K562 (cell line): Measurements from ENCODE around the gene KIF3B. TPM values are rescaled to one million over a fixed set of nuclear protein-coding genes. Genes with fewer than 3 reads are reported as not detected.

Experiments
- DNMT1 ChIP-seq: fragments of 450-650 bp; IDR thresholded peaks from 2 replicates; pipeline ENCODE4 v1.6.1; 2016; ENCODE audit warnings: antibody characterized with exemption, mild to moderate bottlenecking
- FOXA3 ChIP-seq, 2 experiments: fragments of 450-650 bp in 1 of 2; sonication (generic) in 1 of 2; formaldehyde crosslinking; IDR thresholded peaks in 1 of 2; conservative IDR thresholded peaks in 1 of 2; 2 replicates each; pipeline versions ENCODE4 v1.4.0 to v1.8.0; 2020 to 2022; ENCODE audit warnings: mild to moderate bottlenecking in 2 of 2, missing genetic modification reagents in 1 of 2
- FOXJ2 ChIP-seq: fragments of 200-800 bp; sonication (Bioruptor generic); IDR thresholded peaks from 2 replicates; pipeline ENCODE4 v1.6.1; 2016; ENCODE audit warnings: missing genetic modification characterization, missing compliant biosample characterization
- GTF2E2 ChIP-seq: fragments of 200-800 bp; sonication (Bioruptor generic); IDR thresholded peaks from 2 replicates; pipeline ENCODE4 v1.6.1; 2016; ENCODE audit warnings: missing genetic modification characterization, missing compliant biosample characterization
- GTF3C2 ChIP-seq: IDR thresholded peaks from 3 replicates; pipeline ENCODE4 v1.6.1; 2011; ENCODE audit warnings: borderline replicate concordance, mild to moderate bottlenecking, moderate library complexity; ENCODE audit not compliant: insufficient read length; ENCODE audit errors: extremely low read depth
- HDAC1 ChIP-seq, 2 experiments: fragments of 450-650 bp; IDR thresholded peaks; 2 replicates each; pipeline ENCODE4 v1.6.1; 2016 to 2017; ENCODE audit warnings: inconsistent platforms in 1 of 2, mild to moderate bottlenecking in 1 of 2, moderate library complexity in 1 of 2
- HDAC2 ChIP-seq: fragments of 450-650 bp; IDR thresholded peaks from 2 replicates; pipeline ENCODE4 v1.6.1; 2016; ENCODE audit warnings: mild to moderate bottlenecking
- HNRNPL ChIP-seq: fragments of 200-400 bp; formaldehyde crosslinking; IDR thresholded peaks from 2 replicates; pipeline ENCODE4 v1.6.1; 2017; ENCODE audit warnings: low read depth, mild to moderate bottlenecking, low read length
- KHSRP ChIP-seq: fragments of 450-650 bp; IDR thresholded peaks from 2 replicates; pipeline ENCODE4 v1.6.1; 2017
- NFATC3 ChIP-seq: fragments of 450-650 bp; IDR thresholded peaks from 2 replicates; pipeline ENCODE4 v1.6.1; 2017; ENCODE audit warnings: mild to moderate bottlenecking
- REST ChIP-seq, 2 experiments: fragments of 450-650 bp; formaldehyde crosslinking in 1 of 2; IDR thresholded peaks; 2 replicates each; pipeline versions ENCODE4 v1.4.0 to v1.6.1; 2014 to 2020; ENCODE audit warnings: mild to moderate bottlenecking in 2 of 2, borderline replicate concordance in 1 of 2, low read depth in 1 of 2
- SREBF2 ChIP-seq: sonication (generic); formaldehyde crosslinking; IDR thresholded peaks from 2 replicates; pipeline ENCODE4 v1.4.0; 2020; ENCODE audit warnings: mild to moderate bottlenecking, missing genetic modification reagents
- TAF1 ChIP-seq: IDR thresholded peaks from 2 replicates; pipeline ENCODE4 v1.6.1; 2011; ENCODE audit warnings: mild to moderate bottlenecking, low read length, moderate library complexity; ENCODE audit not compliant: insufficient read depth, control insufficient read depth, severe bottlenecking; ENCODE audit errors: extremely low read depth
- TEAD4 ChIP-seq, 2 experiments: sonication (generic) in 1 of 2; formaldehyde crosslinking in 1 of 2; IDR thresholded peaks; 2 replicates each; pipeline versions ENCODE4 v1.6.1 to v1.8.0; 2012 to 2022; ENCODE audit warnings: borderline replicate concordance in 1 of 2, inconsistent platforms in 1 of 2, low read length in 1 of 2, mild to moderate bottlenecking in 1 of 2, missing genetic modification reagents in 1 of 2
- ZEB2 ChIP-seq: fragments of 450-650 bp; IDR thresholded peaks from 2 replicates; pipeline ENCODE4 v1.6.1; 2016
- ZNF589 ChIP-seq: fragments of 200-800 bp; sonication (Bioruptor generic); IDR thresholded peaks from 2 replicates; pipeline ENCODE4 v1.6.1; 2016; ENCODE audit warnings: low read depth, missing genetic modification characterization, missing compliant biosample characterization
- polyA plus RNA-seq, 8 experiments: library from polyadenylated mRNA; depleted of rRNA in 4 of 8; stranded (reverse) in 5 of 8; unstranded in 3 of 8; fragments of >200 nt; fragmentation: Nextera tagmentation in 2 of 8; fragmentation: Illumina TruSeq in 1 of 8; extraction: Ambion mirVana in 2 of 8; extraction: Trizol in 1 of 8; gene quantifications; 2 replicates each; pipeline versions ENCODE4 v1.2.1 to v1.2.3, GENCODE V29; 2011 to 2014; ENCODE audit warnings: inconsistent platforms in 1 of 8, missing spikeins in 1 of 8
- total RNA-seq, 7 experiments: library from RNA; depleted of rRNA in 6 of 7; stranded (reverse); fragments of >200 nt in 6 of 7; fragmentation: Illumina TruSeq in 2 of 7; extraction: Trizol in 2 of 7; gene quantifications; 2 replicates each; pipeline versions ENCODE4 v1.2.1 to v1.2.3, GENCODE V29; 2011 to 2021; ENCODE audit warnings: low replicate concordance in 1 of 7

KIF3B gene
- total and polyA plus RNA-seq, 9 of the 15 experiments (the other 6 are each of a cell fraction or from before 2014, with no cell fraction given): 2.9 to 12.3 (median 8.6) TPM

- TF ChIP-seq REST (IDR thresholded peaks at IDR 0.05; ENCODE audit: borderline replicate concordance) (no peak; the same call in 1 of the 2 replicates), REST (CRISPR knock-in tag; IDR thresholded peaks at IDR 0.05; ENCODE audit: low read depth) (no peak), TAF1 (no peak), GTF2E2 (tag) (no peak), SREBF2 (no peak), ZEB2 (0 out of 2 replicates have a peak, but pooled peaks have one; percentile 25), NFATC3 (no peak), GTF3C2 (peak; percentile 46), HDAC1 (IDR thresholded peaks at IDR 0.05) (no peak), TEAD4 (IDR thresholded peaks at IDR 0.05; ENCODE audit: low read length) (no peak), TEAD4 (CRISPR knock-in tag; IDR thresholded peaks at IDR 0.05; ENCODE audit: borderline replicate concordance) (no peak), FOXJ2 (peak; percentile 65; the same call in 1 of the 2 replicates), FOXA3 (CRISPR knock-in tag; conservative IDR thresholded peaks at IDR 0.05 in 1 of 2, IDR thresholded peaks at IDR 0.05 in 1 of 2) (peak; percentile 99), HNRNPL (no peak), DNMT1 (no peak), KHSRP (no peak), ZNF589 (CRISPR knock-in tag) (no peak), HDAC2 (0 out of 2 replicates have a peak, but pooled peaks have one; percentile 28)
Measured at GRCh38 chr20:32325706-32326503, 48.5 kb downstream of the KIF3B start (continued).
